HG03432 (cell line): ENCODE measurements around the gene HECTD3.

Source experiments
- ATAC-seq: cut with Tn5 transposase; IDR thresholded peaks from one replicate; pipeline ENCODE4 v1.9.1; 2021; ENCODE audit warnings: mild to moderate bottlenecking, moderate library complexity; ENCODE audit not compliant: unreplicated experiment

The HECTD3 gene

DNA sequence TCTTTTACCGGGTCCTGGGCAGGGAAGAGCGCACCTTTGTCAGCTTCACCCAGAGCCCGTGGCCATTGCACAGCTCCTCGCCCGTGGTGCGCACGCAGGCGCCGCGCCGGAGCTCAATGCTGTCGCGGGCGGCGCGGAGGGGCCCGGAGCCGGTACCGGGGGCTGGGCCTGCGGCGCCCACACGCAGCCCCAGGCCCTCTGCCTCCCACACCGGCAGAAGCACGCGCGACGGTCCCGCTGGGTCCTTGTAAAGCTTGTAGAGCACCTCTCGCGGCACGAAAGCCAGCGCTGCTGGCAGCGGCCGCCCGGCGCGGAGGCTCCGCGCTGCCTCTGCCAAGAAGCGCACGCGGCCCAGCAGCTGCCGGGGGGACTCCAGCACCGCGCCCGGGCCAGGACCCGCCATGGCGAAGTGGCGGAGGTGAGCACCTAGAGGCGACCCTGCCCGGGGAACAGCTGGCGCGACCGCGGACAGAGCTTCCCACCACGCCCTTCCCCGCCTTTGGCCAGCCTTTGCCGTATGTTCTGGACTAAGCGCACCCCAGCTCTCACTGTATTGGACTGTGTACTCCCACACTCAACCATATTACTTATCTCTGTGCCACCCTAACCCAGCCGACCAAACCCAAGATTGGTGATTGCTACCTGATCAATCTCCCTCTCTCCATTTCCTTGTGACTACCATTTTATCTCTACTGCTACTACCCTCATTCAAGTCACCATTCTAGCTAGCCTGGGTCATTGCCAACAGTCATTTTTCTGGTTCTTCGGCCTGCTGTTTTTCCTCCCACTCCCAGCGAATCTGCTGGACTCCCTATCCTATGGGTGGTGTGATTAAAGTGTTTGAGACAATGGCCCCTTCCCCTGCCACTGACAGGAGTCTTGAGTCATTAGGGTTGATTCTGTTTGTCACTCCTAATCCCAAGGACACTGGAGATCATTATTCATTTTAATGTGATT is at the start of gene HECTD3:
Gene HECTD3 (minus strand): TSS at position 470 of the 957 bp plus-strand sequence. CDS start 67 bp downstream, at position 403.
- peak; percentile 79 for ATAC-seq

DNA sequence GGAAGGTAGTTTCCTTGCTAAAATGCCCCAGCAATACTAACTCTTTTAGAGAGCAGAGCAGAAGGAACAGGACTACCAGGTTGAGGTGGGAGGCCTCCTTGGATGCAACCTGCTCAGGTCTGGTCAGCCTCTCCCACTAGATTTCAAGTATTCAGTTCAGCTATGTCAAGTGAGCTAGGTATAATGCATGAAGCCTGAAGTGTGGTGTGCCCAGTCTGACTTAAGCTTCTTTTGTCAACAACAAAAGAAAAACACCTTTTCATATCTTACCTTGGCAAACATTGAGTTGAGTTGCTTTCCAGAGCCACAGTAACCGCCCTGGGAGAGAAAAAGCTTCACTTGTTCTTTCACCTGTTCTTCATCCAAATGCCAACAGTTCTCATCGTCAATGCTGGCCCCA is 48.7 kb upstream of the HECTD3 start:
- ATAC-seq, result no peak

DNA sequence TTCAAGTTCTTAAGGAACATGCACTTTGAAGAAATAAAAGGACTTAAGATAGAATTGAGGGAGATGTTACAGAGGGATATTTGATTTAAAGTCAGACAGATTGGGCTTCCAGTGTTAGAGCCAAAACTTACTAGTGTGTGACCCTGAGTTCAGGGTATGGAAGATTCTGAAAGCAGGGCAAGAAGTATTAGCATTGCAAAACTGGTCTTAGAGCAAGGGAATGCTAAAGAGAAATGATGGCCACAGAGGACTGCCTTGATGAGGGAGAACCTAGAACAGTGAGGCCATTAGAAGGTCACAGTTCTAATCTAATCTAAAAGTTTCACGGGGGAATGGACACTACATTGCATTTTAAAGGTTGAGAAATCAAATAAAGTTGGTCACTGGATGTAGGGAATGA is 46.4 kb upstream of the HECTD3 start:
- no peak for ATAC-seq

DNA sequence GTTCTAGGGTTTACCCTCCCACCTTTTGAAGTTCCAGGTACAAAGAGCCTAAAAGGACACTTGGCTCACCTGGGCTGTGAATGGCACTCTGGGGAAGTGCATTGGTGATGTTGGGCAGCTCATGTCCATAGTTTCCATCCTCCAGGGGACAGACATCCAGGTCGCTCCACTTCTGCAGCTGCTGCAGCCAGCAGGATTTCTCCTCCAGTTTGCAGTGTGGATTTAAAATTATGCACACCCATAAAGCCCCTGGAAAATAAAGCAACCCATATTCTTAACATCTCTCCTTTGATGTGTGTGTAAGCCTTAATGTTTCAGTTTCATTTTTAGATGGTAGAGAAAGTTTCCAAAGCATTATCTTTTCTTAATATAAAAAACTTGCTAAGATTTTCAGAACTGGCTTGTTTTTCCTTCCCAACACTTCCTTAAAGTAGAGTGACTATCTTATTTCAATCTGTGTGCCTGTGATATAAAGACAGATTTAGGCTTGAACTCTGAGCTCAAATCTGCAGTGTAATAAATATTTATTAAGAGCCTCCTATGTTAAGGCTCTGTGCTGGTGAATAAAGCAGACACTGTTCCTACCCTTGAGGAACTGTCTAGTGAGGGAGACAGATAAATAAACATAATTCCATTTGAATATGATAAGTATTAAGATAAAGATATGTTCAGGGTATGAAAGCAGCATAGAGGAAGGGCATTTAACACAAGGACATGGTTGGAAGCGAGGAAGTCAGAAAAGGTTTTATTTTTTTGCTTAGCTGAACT is 40.1 kb upstream of the HECTD3 start:
- ATAC-seq, result no peak

DNA sequence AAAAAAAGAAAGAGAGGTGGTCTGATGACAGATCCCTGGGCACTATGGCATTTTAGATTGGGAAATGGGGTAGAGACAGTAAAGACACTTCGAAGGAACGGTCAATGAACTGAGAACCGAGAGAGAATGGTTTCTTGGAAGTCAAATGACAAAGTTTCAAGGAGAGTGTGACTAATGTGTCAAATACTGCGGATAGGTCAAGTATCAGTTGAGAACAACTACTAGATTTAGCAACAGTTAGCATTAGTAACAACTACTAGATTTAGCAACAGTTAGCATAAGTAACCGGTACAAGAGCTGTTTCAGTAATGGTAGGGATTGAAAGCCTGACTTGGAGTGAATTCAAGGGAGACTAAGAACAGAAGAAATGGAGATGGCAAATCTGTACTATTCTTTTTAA is 35.9 kb upstream of the HECTD3 start:
- ATAC-seq, result no peak

DNA sequence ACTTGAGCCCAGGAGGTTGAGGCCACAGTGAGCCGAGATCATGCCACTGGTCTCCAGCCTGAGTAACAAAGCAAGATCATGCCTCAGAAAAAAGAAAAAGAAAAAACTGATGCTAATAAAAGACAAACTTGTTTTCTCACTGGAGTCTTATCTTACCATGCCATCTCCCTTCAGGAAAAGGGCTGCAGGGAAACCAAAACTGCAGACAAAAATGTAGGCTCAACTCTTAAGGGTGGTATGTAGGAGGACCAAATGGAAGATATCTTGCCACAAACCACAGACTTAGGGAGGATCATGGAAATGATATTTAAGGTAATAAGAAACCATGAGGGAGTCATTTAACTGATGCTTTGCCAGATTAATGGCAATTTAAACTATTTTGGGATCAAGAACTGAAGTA is 33.8 kb upstream of the HECTD3 start:
- no peak for ATAC-seq

DNA sequence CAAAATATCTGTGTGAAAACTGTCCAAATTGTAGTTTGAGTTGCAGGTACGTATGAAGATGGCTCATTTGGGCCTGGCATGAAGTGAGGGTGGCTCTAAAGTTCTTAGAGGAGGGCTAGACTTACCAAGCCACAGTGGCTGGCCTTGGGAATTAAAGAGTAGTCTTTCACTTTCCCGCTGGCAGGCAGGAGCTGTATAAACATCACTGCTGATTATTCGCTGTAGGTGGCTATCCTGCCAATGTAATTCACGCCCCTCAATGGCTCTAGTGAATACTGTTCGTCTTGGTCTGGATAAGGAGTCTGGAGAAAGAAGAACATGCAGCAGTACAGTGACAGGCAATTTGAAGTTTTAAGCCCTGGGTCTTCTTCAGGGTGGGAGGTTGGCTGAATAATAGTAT is 32.0 kb upstream of the HECTD3 start:
- ATAC-seq, result no peak

DNA sequence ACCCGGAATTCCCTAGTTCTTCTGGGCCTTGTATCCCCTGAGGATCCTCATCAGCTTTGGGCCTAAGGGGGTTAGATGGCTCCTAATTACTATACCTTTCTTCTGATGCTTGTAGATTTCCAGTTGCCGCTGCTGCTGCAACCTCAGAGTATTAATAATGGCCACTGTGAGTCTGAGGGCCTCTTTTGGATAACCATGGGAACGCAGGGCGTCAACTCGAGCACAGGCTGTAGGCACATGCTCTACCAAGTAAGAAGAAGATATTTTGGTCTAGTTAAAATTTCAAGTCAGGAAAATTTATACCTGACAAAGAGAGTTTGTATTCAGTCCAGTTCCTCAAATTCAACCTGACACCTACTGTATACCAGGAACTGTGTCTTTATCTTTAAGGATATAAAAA is 29.2 kb upstream of the HECTD3 start:
- ATAC-seq, result no peak

DNA sequence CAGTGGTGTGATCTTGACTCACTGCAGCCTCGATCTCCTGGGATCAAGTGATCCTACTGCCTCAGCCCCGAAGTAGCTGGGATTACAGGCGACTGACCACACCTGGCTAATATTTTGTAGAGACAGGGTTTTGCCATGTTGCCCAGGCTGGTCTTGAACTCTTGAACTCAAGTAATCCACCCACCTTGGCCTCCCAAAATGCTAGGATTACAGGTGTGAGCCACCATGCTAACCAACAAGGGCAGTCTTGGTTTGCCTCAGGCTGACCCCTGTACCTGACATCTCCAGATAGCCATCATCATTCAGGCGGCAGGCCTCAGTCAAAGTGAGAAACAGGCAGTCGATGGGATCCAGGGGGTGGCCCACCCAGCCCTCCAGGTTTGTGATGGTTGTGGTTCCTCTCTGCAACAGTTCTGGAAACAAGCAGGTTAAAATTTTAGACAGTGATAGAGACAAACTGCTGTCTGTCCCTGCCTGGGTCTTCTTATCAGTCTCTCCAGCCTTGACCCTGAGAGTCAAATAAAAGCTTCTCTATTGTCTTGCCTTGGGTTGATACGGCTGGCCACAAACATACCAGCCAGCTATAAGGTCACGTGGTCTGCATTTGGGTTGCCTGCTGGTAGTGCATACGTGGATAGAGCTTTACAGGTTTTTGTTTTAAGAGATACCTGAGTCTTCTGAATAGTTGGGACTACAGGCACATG is 27.7 kb upstream of the HECTD3 start:
- ATAC-seq, result no peak

DNA sequence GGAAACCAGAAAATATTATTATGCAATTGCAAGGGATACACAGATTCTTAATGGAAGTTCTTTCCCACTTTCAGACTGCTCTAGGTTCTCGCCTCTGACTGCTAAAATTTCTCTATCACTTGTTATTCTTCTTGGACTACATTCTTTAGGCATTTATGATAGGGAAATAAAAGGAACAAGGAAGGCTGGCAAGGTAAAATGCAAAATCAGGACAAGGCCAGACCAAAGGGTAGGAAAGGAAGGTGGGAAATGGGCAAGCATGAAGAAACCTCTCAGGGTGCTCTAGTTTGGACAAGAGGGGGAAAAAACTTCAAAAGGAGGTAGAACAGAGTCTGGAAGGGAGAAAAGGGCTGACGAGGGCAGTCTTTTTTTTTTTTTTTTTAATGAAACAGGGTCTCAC is 27.1 kb upstream of the HECTD3 start:
- ATAC-seq, result no peak

DNA sequence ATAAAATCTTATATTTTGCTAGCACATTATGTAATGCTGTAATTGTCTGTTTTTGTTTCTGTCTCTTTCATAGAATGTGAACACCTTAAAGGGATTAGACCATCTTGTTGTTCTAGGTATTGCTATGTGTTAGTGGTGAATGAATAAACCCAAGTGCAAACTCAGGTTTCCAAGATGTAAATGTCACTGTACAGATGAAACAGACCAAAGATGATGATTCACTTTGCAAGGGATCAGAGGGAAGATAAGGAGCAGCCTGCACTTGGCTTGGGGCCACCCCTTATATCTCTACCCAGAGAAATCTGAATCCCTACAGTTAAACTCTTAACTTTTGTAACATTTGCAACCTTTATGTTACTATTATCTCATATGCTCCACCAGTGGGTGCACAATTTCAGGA is 26.3 kb upstream of the HECTD3 start:
- ATAC-seq, result no peak

DNA sequence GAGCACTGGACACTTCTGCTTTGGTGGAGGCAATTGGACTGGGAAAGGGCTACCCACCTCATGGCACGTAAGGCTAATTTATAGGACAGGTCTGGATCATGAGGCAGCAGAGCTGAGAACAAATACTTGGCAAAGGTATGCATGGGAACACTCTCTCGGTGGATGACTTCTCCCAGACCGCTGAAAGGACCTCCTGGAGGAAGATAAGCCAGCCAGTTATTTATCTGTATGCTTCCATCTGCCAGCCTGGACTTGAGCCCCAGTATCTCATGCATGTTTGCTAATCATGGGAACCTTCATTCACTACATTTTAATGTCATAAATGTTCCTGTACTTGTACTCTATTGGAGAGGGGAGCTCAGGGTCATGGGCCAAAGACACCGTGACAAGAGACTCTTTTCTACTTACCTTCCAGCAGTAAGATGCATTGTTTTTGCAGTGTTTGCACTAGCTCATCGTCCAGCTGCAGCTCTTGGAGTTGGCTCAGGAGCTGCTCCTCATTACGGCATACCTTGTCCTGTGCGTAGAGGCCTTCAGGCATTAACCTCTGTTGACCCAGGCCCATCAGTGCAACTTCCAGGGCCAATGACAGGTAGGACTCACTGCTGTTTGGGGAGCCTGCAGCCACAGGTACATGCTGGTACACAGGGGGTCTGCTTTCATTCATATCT is 24.6 kb upstream of the HECTD3 start:
- no peak for ATAC-seq

DNA sequence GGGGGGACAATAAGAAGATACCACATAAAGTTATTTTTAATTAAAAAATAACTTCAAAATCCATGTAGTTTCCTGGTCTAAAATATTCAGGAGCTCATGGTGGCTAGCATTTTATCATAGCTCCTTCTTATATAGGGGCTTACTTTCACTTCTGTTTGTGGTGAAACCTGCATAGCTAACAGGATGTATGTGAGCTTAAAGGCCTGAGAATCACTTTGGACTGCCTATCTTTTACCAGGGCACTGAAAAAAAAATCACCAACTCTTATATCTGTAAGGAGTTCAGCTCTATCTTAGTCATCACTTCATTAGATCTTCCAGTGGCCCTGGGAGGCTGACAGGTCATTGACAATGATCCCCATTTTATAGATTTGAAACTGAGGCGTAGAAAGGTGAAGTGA is 22.2 kb upstream of the HECTD3 start:
- ATAC-seq, result no peak

DNA sequence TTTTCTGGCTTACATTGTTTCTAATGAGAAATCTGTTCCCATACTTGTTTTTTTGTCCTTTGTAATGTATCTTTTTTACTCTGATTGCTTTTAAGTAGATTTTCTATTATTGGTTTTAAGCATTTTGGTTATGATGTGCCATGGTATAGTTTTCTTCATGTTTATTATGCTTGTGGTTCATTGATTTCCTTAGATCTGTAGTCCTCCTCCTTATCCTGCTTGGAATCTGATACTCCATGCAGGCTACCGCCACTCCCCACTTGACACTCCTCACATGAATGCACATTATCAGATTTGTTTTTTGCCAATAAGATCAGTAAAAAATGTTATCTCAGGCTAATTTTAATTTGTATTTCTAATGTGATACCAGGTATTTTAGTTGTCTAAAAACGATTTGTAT is 21.7 kb upstream of the HECTD3 start:
- ATAC-seq, result no peak

DNA sequence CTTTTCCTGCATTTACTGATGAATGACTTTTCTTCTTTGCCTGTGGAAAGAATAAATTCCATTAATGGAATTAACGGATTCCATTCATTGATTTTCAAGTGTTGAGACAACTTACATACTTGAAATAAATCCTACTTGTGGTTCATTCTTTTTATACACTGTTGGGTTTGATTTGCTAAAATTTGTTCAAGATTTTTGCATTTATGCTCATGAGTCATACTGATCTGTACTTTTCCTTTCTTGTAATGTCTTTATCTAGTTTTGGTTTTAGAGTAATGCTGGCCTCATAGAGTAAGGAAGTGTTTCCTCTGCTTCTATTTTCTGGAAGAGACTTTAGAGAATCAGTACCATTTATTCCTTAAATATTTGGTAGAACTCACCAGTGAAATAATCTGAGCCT is 15.3 kb upstream of the HECTD3 start:
- no peak for ATAC-seq

DNA sequence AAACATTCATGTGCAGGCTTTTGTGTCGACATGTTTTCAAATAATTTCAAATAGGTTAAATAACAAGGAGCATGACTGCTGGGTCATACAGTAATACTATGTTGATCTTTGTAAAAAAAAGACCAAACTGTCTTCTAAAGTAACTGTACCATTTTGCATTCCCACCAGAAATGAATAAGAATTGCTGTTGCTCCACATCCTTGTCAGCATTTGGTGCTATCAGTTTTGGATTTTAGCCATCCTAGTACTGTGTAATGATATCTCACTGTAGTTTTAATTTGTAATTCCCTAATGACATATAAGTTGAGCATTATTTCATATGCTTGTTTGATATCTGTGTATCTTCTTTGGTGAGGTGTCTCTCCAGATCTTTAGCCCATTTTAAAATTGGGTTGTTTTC is 12.5 kb upstream of the HECTD3 start:
- no peak for ATAC-seq

DNA sequence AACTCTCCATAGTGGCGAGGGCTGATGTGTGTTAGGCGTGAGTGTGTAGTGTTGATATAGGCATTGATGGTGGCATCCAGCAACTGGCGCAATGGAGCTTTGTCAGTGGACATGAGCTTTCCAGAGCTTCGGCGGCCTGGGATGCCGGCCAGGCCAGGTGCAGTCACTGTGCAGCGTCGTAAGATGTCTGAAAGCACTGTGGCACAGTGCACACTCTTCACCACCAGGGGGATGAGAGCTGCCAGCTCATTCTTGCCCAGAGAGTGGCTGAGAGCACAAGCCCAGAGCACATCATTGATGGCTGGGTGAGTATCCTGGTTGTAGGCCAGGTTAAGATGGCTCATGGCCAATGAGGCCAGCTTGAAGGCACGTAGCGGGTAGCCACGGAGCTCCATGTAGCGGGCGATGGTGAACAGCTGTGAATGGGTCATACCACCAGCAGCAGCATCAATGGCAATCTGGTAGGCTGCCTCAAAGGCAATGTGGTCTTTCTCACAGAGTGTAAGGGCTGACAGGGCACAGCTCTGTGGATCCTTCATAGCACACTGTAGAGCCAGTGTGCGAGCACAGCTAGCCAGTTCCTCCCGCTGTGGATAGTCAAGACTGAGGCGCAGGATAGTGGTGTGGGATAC is 7.6 kb upstream of the HECTD3 start:
- peak; percentile 52 for ATAC-seq

DNA sequence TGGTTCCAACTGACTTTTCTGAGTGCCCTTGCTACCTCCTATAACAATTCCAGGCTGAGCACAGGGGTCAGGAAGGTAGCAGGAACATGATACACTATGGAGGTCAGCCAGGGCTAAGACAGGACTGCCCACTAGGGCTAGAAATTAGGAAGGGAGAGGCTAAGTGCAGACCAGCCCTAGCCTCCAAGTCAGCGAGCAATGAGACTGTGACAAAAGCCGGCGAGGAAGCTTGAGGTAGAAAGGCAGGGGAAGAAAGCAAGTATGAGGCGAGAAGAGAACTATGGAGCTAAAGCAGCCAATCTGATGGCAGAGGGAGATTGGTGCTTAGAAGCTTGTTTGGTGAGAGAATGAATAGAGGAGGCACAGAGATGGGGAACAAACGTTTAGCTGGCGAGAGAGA is 5.6 kb upstream of the HECTD3 start:
- no peak for ATAC-seq

DNA sequence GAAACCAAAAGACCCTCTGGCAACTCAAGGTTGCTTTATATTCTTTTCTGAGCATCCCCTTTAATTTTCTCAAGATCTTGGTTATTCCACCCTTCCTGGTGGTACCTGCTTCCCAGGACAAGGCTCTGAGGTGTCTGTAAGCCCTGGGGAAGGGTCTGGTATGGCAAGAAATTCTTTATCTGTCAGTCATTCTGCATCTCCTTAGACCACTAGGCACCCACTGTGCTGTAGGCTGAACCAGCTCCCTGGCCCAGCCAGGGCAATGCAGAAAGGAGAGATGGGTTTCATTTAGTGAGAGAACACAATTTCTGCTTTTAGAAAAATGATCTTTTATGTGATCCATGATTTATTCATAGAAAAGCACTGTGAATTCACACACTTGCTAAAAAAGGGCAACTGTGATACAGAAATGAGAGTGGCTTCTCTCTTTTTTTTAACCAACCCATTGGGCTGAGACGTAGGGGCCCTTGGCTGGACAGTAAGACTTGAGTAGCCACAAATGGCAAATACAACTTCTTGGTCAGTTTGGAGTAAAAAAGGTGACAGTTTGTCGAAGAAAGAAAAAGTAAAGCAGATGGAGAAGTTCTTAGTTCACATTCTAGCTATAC is 5.1 kb upstream of the HECTD3 start:
- ATAC-seq, result no peak

DNA sequence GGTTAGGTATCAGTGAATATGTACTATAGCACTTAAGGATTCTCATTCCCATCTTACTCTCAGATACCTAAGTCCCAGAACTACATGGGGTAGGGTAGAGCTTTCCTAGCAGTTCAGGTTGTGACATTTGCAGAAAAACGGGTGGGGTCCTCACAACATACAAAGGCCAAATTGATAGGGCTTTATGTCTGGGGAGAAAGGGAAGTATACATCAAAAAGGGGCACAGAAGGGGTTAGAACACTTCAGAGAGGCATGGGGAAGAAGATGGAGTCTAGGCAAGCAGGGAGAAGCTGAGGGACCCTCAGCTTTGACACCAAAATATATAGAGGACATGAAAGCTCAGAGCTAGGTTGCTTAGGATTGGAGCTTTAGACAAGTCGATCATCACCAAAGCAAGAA is 4.6 kb upstream of the HECTD3 start:
- no peak for ATAC-seq
